Heart left ventricle (tissue), 13 donors: ENCODE measurements around the gene TYW1.

Experiments
- POLR2A ChIP-seq, 2 donors: fragments of 450-650 bp; IDR thresholded peaks; one replicate each; pipeline ENCODE4 v1.6.1; 2017; ENCODE audit warnings: antibody characterized with exemption in 2 of 2, mild to moderate bottlenecking in 2 of 2, moderate library complexity in 2 of 2
- TF ChIP-seq, protein P1 (sequence below), 12 donors: fragments of 200-600 bp; sonication (generic) in 4 of 12; IDR thresholded peaks; one replicate each; pipeline versions ENCODE4 v1.5.0 to v1.8.0; 2018 to 2022; ENCODE audit warnings: antibody characterized with exemption in 12 of 12, mild to moderate bottlenecking in 5 of 12
- donor health status: ischemic (EF 13 %, LVEDD 7.1; RV severe dilation, severe dysfunction).
- donor health status: DM: no; HTN: yes; CAD: no.
- donor health status: DM: no; HTN: no; CAD: no.
- donor health status: ischemic (EF 25% LVEDD 6.9; RV normal size, moderate dysfunction).
- donor health status: ischemic (EF 25% LVEDD 5.7; RV mildly dilated, moderate dysfunction).
- donor health status: ischemic (EF 35%, LVEDD 5.7; RV mildly dilated, moderate dysfunction).
- donor health status: nonischemic (EF 11% LVEDD 7.7; RV severe dilation, severe dysfunction).
- donor health status: DM: yes; HTN: yes; CAD: no.
- donor health status: PGD.
- donor health status: ischemic (EF 29% LVEDD 5.4; RV normal size, mild dysfunction).
- donor health status: nonischemic (EF 23%, LVEDD 6.1; RV moderate dilation, normal function).

DNA sequence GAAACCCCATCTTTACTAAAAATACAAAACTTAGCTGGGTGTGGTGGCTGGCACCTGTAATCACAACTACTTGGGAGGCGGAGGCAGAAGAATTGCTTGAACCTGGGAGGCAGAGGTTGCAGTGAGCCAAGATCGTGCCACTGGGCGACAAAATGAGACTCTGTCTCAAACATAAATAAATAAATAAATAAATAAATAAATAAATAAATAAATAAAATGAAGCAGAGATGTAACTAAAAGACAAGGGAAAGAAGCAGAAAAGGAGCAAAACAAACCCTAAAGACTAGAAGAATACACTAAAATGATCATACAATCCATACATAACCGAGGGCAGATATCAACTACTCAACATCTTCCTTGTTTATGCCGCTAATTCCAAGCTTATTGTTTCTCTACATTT, 209.8 kb downstream of the TYW1 start:
- TF ChIP-seq, protein P1, sequence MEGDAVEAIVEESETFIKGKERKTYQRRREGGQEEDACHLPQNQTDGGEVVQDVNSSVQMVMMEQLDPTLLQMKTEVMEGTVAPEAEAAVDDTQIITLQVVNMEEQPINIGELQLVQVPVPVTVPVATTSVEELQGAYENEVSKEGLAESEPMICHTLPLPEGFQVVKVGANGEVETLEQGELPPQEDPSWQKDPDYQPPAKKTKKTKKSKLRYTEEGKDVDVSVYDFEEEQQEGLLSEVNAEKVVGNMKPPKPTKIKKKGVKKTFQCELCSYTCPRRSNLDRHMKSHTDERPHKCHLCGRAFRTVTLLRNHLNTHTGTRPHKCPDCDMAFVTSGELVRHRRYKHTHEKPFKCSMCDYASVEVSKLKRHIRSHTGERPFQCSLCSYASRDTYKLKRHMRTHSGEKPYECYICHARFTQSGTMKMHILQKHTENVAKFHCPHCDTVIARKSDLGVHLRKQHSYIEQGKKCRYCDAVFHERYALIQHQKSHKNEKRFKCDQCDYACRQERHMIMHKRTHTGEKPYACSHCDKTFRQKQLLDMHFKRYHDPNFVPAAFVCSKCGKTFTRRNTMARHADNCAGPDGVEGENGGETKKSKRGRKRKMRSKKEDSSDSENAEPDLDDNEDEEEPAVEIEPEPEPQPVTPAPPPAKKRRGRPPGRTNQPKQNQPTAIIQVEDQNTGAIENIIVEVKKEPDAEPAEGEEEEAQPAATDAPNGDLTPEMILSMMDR (IDR thresholded peaks at IDR 0.05): no peak
- TF ChIP-seq POLR2A (IDR thresholded peaks at IDR 0.05): no peak
